Activated T-cell treated with anti-CD3 and anti-CD28 coated beads, Interleukin-2, amount 50 U/mL, for 1 hour (primary cell): ENCODE data around the gene KANTR.

Experiments used
- DNase-seq: peaks from one replicate; pipeline ENCODE4 v3.0.0-alpha.2; 2020

Gene KANTR

GRCh38 chrX:53093748-53094581 is at the start of gene KANTR:
KANTR (plus strand) TSS chrX:53094142; CDS start chrX:53124273, 30,131 bp downstream.
- peak; percentile 76 for DNase-seq

- DNase-seq, result no peak
These were observed 48.9 kb upstream of the KANTR start for GRCh38 chrX:53044995-53045394.

- DNase-seq, result no peak
These were observed 46.7 kb upstream of the KANTR start for GRCh38 chrX:53047228-53047627.

- DNase-seq, result no peak
These were observed 45.5 kb upstream of the KANTR start, which contains the start of gene GPR173 for GRCh38 chrX:53048169-53049126. GPR173 (plus strand) TSS chrX:53048789; CDS start chrX:53076622, 27,833 bp downstream.

GRCh38 chrX:53049127-53049517 is 44.8 kb upstream of the KANTR start:
- DNase-seq, result no peak

GRCh38 chrX:53050841-53051240 is 43.1 kb upstream of the KANTR start:
- DNase-seq, result no peak

GRCh38 chrX:53055244-53055849 is 38.6 kb upstream of the KANTR start:
- no peak for DNase-seq

GRCh38 chrX:53056292-53056691 is 37.6 kb upstream of the KANTR start:
- no peak for DNase-seq

- no peak for DNase-seq
These were observed 28.8 kb upstream of the KANTR start for GRCh38 chrX:53065104-53065503.

- no peak for DNase-seq
These were observed 22.9 kb upstream of the KANTR start for GRCh38 chrX:53071064-53071463.

- DNase-seq, result peak; percentile 66
These were observed 22.1 kb upstream of the KANTR start for GRCh38 chrX:53071604-53072417.

- no peak for DNase-seq
These were observed 21.4 kb upstream of the KANTR start for GRCh38 chrX:53072418-53073114.

GRCh38 chrX:53073115-53073586 is 20.8 kb upstream of the KANTR start:
- no peak for DNase-seq

GRCh38 chrX:53075011-53075410 is 18.9 kb upstream of the KANTR start:
- DNase-seq, result no peak

GRCh38 chrX:53076671-53077070 is 17.3 kb upstream of the KANTR start:
- no peak for DNase-seq

- DNase-seq, result no peak
These were observed 16.4 kb upstream of the KANTR start for GRCh38 chrX:53077207-53078197.

- DNase-seq, result no peak
These were observed 15.0 kb upstream of the KANTR start for GRCh38 chrX:53078943-53079342.

GRCh38 chrX:53080628-53081580 is 13.0 kb upstream of the KANTR start:
- DNase-seq, result peak; percentile 60
